SU-DHL-6 (cell line): ENCODE measurements around the gene TMEM244.

Experiments used
- H2AFZ ChIP-seq: fragments of 200-600 bp; sonication (generic); 2 replicates; pipeline ENCODE4 v1.6.1; 2014; ENCODE audit warnings: low read depth, mild to moderate bottlenecking, moderate library complexity, mixed read lengths, antibody characterized with exemption, low read length; ENCODE audit not compliant: severe bottlenecking
- H3F3A ChIP-seq: fragments of 200-600 bp; shearing (Covaris generic); 2 replicates; pipeline ENCODE4 v1.6.0; 2016; ENCODE audit warnings: antibody characterized with exemption, mild to moderate bottlenecking; ENCODE audit not compliant: insufficient read depth
- H3K27ac ChIP-seq: fragments of 200-600 bp; sonication (generic); 2 replicates; pipeline ENCODE4 v1.5.1; 2016; ENCODE audit warnings: low read depth, mild to moderate bottlenecking, low read length, moderate library complexity, mixed read lengths
- H3K27me3 ChIP-seq: fragments of 200-600 bp; sonication (generic), shearing (Covaris generic); 2 replicates; pipeline ENCODE4 v1.6.0; 2014; ENCODE audit warnings: mild to moderate bottlenecking, low read length
- H3K36me3 ChIP-seq: fragments of 200-600 bp; sonication (generic); 2 replicates; pipeline ENCODE4 v1.6.1; 2014; ENCODE audit warnings: mild to moderate bottlenecking, low read length, mixed read lengths
- H3K4me2 ChIP-seq: fragments of 300-600, 200-600 bp; shearing (Covaris generic), sonication (generic); 2 replicates; pipeline ENCODE4 v1.6.0; 2014; ENCODE audit warnings: low read length, low read depth, mild to moderate bottlenecking; ENCODE audit not compliant: poor library complexity, severe bottlenecking
- H3K4me3 ChIP-seq: fragments of 200-600 bp; sonication (generic); 2 replicates; pipeline ENCODE4 v1.5.1; 2014; ENCODE audit warnings: antibody characterized with exemption, low read length, mild to moderate bottlenecking, mixed read lengths; ENCODE audit not compliant: insufficient read depth, poor library complexity, severe bottlenecking
- H3K79me2 ChIP-seq: fragments of 200-600 bp; sonication (generic); 2 replicates; pipeline ENCODE4 v1.6.1; 2014; ENCODE audit warnings: mild to moderate bottlenecking, low read length, moderate library complexity; ENCODE audit not compliant: insufficient read depth
- H3K9ac ChIP-seq: fragments of 200-600 bp; sonication (generic); 2 replicates; pipeline ENCODE4 v1.7.0; 2014; ENCODE audit warnings: mild to moderate bottlenecking, low read length
- H3K9me2 ChIP-seq: fragments of 200-600 bp; sonication (generic); replicated peaks from 2 replicates; pipeline ENCODE4 v1.6.1; 2014; ENCODE audit warnings: low read length; ENCODE audit not compliant: insufficient read depth
- H3K9me3 ChIP-seq: fragments of 200-600 bp; sonication (generic); 2 replicates; pipeline ENCODE4 v1.6.1; 2014; ENCODE audit warnings: low read length, mixed read lengths; ENCODE audit not compliant: insufficient read depth
- H4K20me1 ChIP-seq: fragments of 200-600 bp; sonication (generic); 2 replicates; pipeline ENCODE4 v1.6.1; 2014; ENCODE audit warnings: low read depth, mild to moderate bottlenecking, antibody characterized with exemption, low read length, moderate library complexity, mixed read lengths
- CTCF ChIP-seq: fragments of 200-600 bp; sonication (generic); IDR thresholded peaks from one replicate; pipeline ENCODE4 v1.5.1; 2017; ENCODE audit warnings: antibody characterized with exemption, mild to moderate bottlenecking, low read length, moderate library complexity; ENCODE audit not compliant: insufficient read depth, poor library complexity, severe bottlenecking
- EZH2phosphoT487 ChIP-seq: fragments of 200-600 bp; sonication (generic), shearing (Covaris generic); conservative IDR thresholded peaks from 2 replicates; pipeline ENCODE4 v1.6.1; 2018; ENCODE audit warnings: mild to moderate bottlenecking, antibody characterized with exemption, low read length, moderate library complexity, mixed read lengths

TMEM244 gene

DNA sequence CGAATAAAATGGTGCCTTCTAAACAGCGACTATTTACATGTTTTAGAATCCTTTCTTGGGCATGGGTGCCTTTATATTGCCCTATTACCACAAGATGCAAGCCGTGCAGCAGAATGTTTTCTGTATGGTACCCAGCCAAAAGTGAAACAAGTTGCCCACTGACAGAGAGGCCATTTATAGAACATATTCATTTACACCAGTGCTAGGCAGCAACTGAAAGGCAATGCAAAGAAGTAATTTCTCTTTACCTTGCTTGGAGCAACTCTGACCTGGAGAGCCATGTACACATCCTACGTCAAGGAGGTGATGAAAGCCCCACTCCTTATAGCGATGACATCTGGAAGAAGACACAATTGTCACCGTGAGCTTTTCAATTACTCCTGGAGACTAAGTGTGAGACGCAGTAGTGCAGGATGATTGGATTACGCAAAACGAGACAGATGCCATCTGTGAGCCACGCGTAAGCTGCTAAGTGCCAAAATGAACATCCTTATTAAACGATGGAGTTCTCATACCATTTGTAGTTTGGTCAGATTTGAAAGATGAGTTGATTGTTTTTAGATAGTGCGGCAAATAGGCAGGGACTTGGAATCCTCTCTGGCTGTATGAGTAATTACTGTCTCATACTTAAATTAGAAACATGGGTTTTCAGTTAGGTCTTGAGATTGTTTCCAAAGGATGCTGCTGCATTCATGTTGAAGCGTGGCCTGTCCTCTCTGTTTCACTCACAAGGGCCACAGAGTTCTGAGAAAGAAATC lies at the start of gene TMEM244:
Gene TMEM244, minus strand, starts transcription at position 408 of the 758 bp plus-strand sequence. Its CDS starts 127 bp downstream, at position 281.
- no peak within 1 kb of the TSS for H3K4me3 ChIP-seq
- H4K20me1 ChIP-seq, result no peaks in the 10 kb centered on the region
- no peak within 1 kb of the TSS for H3K9ac ChIP-seq
- TF ChIP-seq EZH2phosphoT487 (no peak), CTCF (no peak)
- H3K9me3 ChIP-seq, result no peaks in the 10 kb centered on the region
- no peaks in the 10 kb centered on the region for H3K79me2 ChIP-seq
- H2AFZ ChIP-seq, result no peak within 1 kb of the TSS
- H3K27me3 ChIP-seq, result no peaks in the 10 kb centered on the region
- no peak within 1 kb of the TSS for H3K4me2 ChIP-seq
- no peaks in the 10 kb centered on the region for H3K36me3 ChIP-seq
- no peaks in the 10 kb centered on the region for H3F3A ChIP-seq
- no peaks in the 10 kb centered on the region for H3K9me2 ChIP-seq
- H3K27ac ChIP-seq, result no peak within 1 kb of the TSS

DNA sequence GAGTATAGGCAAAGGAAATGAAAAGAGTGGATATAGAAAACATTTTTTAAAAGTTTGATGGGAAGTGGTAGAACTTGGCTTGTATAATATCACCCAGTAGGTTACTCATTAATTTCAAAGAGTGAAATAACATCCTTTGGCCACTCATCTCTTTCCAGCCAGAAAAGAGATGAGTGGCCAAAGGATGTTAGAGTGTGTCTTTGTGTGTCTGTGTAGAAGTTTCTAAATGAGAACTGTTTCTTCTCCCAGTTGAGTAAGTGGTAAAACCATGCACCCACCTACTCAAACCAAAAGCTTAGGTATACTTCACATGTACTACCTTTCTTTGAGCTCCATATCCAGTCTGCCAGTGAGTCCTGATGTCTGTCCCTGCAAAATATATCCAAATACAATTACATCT lies 47.7 kb upstream of the TMEM244 start:
- H3K4me2 ChIP-seq, result no peak overlapping the region
- H3K79me2 ChIP-seq, result no peaks in the 10 kb centered on the region
- no peaks in the 10 kb centered on the region for H3K36me3 ChIP-seq
- no peak overlapping the region for H3K4me3 ChIP-seq
- no peak overlapping the region for H3K27ac ChIP-seq
- no peaks in the 10 kb centered on the region for H3F3A ChIP-seq
- H3K27me3 ChIP-seq, result no peaks in the 10 kb centered on the region
- H2AFZ ChIP-seq, result no peak overlapping the region
- no peaks in the 10 kb centered on the region for H3K9me2 ChIP-seq
- TF ChIP-seq CTCF, result no peak
- TF ChIP-seq EZH2phosphoT487, result no peak
- H3K9ac ChIP-seq, result no peak overlapping the region
- H4K20me1 ChIP-seq, result no peaks in the 10 kb centered on the region
- no peaks in the 10 kb centered on the region for H3K9me3 ChIP-seq

DNA sequence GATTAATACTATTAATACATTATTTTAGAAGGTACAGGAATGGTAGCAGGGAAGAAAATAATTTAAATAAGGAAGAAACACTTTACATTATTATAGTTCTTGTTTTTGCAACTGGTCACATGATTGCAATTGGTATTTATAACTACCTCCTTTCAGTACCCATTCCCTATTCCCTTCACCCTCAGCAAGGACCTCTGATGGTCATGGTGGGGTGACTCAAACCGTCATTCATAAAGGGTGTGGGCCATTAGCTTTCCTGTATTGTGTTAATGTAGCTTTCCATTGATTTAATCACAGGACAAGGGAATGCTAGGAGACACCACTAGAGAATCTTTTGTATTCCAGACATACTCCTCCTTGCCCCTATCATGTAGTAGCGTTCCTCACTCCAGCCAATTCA lies 47.2 kb upstream of the TMEM244 start:
- H3K79me2 ChIP-seq, result no peaks in the 10 kb centered on the region
- H3K9me2 ChIP-seq, result no peaks in the 10 kb centered on the region
- no peak overlapping the region for H3K9ac ChIP-seq
- H3K36me3 ChIP-seq, result no peaks in the 10 kb centered on the region
- no peak overlapping the region for H3K27ac ChIP-seq
- H4K20me1 ChIP-seq, result no peaks in the 10 kb centered on the region
- no peaks in the 10 kb centered on the region for H3K27me3 ChIP-seq
- H2AFZ ChIP-seq, result no peak overlapping the region
- no peak for TF ChIP-seq CTCF
- no peak for TF ChIP-seq EZH2phosphoT487
- H3K4me2 ChIP-seq, result no peak overlapping the region
- H3F3A ChIP-seq, result no peaks in the 10 kb centered on the region
- no peaks in the 10 kb centered on the region for H3K9me3 ChIP-seq
- no peak overlapping the region for H3K4me3 ChIP-seq
